ENCODE results near the gene FAM90A26.
"Not testable (repeated sequence)": the region's sequence is repeated elsewhere in the genome, so short reads cannot be mapped to it uniquely, and the experiment has no call there.

- TF ChIP-seq, protein P1, sequence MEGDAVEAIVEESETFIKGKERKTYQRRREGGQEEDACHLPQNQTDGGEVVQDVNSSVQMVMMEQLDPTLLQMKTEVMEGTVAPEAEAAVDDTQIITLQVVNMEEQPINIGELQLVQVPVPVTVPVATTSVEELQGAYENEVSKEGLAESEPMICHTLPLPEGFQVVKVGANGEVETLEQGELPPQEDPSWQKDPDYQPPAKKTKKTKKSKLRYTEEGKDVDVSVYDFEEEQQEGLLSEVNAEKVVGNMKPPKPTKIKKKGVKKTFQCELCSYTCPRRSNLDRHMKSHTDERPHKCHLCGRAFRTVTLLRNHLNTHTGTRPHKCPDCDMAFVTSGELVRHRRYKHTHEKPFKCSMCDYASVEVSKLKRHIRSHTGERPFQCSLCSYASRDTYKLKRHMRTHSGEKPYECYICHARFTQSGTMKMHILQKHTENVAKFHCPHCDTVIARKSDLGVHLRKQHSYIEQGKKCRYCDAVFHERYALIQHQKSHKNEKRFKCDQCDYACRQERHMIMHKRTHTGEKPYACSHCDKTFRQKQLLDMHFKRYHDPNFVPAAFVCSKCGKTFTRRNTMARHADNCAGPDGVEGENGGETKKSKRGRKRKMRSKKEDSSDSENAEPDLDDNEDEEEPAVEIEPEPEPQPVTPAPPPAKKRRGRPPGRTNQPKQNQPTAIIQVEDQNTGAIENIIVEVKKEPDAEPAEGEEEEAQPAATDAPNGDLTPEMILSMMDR (IDR thresholded peaks at IDR 0.05): not testable (repeated sequence)
- not testable (repeated sequence) for TF ChIP-seq POLR2A (IDR thresholded peaks at IDR 0.05; ENCODE audit: low read length); REST (IDR thresholded peaks at IDR 0.05); CHD4 (IDR thresholded peaks at IDR 0.05; ENCODE audit: borderline replicate concordance); EP300 (IDR thresholded peaks at IDR 0.05)
These were observed 11.8 kb upstream of the FAM90A26 start for GRCh38 chr4:9158392-9158791.
